Mesodermal cell (in vitro differentiated cells): ENCODE data around the gene VAMP5.
A peak's percentile ranks its signal among the peaks of the same experiment; 100 is the strongest.
"Not testable (repeated sequence)": the region's sequence is repeated elsewhere in the genome, so short reads cannot be mapped to it uniquely, and the experiment has no call there.

Experiments used
- H3K27ac ChIP-seq: 2 replicates; pipeline ENCODE4 v1.7.0; 2013; ENCODE audit warnings: mild to moderate bottlenecking, low read depth, low read length, moderate library complexity; ENCODE audit not compliant: severe bottlenecking
- H3K36me3 ChIP-seq: 2 replicates; pipeline ENCODE4 v1.7.1; 2013; ENCODE audit warnings: mild to moderate bottlenecking, low read length, moderate library complexity; ENCODE audit not compliant: control insufficient read depth, insufficient read depth
- H3K4me1 ChIP-seq: one replicate; pipeline ENCODE4 v1.7.1; 2013; ENCODE audit warnings: mild to moderate bottlenecking, low read length; ENCODE audit not compliant: insufficient read depth, control insufficient read depth, poor library complexity, severe bottlenecking
- H3K4me3 ChIP-seq: 2 replicates; pipeline ENCODE4 v1.7.0; 2013; ENCODE audit warnings: low read length, control low read depth, mild to moderate bottlenecking; ENCODE audit not compliant: insufficient read depth, poor library complexity, severe bottlenecking; ENCODE audit errors: extremely low read depth
- H3K9me3 ChIP-seq: 2 replicates; pipeline ENCODE4 v1.7.1; 2013; ENCODE audit warnings: mild to moderate bottlenecking, low read length, moderate library complexity; ENCODE audit not compliant: control insufficient read depth
- WGBS, 2 experiments: methylation state at CpG; one replicate each; pipeline ENCODE4 v1.1.5; 2013; ENCODE audit warnings: missing lambda C conversion rate in 2 of 2; ENCODE audit not compliant: insufficient coverage in 2 of 2; 5-methylcytosine and 5-hydroxymethylcytosine counted together

The VAMP5 gene

DNA sequence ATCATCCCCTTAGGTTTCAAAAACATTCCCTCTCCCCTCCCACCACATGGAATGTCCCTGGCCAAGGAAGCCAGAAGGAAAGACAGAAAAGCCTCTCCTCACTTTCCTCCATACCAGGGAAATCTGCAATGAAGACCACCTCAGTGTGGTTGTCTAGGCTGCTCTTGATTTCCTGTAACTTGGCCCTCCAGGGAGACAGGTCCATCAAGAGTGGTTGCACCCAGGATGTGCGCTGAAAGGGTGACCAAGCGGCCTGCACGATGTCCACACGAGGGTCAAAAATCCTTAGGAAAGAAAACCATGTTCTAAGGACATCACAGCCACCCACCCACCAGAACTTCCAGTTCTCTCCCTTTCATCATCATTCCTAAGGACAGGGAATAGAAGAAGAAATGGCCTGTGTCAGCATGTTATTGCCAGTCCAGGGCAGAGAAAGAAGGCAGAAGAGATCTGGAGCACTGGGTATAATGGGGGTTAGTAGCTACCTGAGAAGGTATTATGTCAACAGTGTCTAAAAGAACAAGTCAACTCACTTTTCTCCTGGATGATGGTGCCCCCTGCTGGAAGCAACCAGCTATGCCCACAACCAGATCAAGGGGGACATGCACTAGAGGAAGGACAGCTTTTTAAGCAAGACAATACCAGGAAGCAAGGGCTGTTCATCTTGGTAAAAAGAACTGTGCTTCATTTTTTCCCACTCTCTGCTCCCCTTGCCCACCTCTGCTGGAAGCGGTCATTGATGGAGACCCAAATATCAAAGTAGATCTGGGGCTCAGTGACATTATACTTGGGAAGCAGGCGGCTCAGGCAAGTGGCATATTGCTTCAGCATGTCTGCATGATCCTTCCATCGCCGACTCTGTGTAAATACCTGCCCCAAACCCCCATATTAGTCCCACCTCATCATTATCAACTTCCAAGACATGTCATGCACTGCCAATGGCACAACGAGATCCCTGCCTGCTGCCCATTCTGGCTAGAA lies 32.2 kb upstream of the VAMP5 start:
- H3K9me3 ChIP-seq: no peaks in the 10 kb centered on the region
- H3K36me3 ChIP-seq: peaks cover 91% of the 10 kb centered on the region
- 79 to 88% methylated on average over 3 to 6 of the region's 9 CpGs for WGBS, 2 experiments
- no peak overlapping the region for H3K27ac ChIP-seq
- peaks cover 18% of the 10 kb centered on the region for H3K4me1 ChIP-seq
- H3K4me3 ChIP-seq: no peak overlapping the region

DNA sequence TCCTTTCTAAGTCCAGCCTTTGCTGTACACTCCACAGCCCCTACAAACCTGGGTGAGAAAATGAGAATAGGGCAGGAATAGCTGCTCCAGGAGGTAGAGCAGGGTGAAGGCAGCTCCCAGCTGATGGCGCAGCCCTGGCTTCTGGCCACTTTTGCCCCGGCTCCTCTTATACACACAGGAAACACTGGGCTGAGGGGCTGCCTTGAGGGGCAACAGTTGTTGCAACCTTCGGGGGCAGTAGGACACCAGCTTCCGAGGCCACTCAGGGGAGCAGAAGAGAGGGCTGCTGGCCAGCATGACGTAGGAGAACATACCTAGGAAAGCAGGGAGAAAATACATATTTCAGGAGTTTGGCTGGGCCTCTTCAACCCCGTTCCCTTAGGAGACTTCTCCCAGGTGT lies 31.0 kb upstream of the VAMP5 start:
- no peak overlapping the region for H3K4me3 ChIP-seq
- peaks cover 18% of the 10 kb centered on the region for H3K4me1 ChIP-seq
- no peaks in the 10 kb centered on the region for H3K9me3 ChIP-seq
- WGBS, 2 experiments: 83 to 88% methylated on average over 4 to 6 of the region's 6 CpGs
- no peak overlapping the region for H3K27ac ChIP-seq
- peaks cover 89% of the 10 kb centered on the region for H3K36me3 ChIP-seq

DNA sequence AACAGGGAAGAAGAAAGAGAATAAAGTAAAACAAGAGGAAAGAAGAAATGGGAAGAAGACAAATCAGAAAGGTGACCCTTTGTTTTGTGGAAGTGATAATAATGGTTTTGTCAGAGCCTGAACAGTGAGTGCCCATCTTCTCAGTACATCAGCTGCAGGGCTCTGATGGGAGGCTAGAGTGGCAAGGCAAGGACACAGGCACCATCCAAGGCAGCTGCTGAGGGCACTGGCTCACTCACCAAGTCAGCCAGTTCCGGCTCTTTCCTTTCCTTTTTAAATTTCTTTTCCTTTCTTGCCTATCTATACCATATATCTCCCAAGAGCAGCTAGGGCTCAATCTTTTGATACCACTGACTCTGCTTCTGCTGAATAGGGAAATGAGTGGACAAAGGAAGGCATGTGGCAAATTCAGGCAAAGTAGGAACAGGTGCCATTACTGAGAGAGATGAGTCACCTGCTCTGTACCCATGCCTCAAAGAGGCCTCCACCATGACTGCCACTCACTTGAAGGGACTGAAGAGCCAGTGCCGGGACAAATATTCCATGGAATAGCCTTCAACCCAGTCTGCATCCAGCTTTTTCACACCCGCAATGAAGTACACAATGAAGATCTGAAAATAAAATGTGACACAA lies 29.1 kb upstream of the VAMP5 start:
- Histone ChIP-seq H3K27ac (no peak overlapping the region), H3K4me3 (no peak overlapping the region), H3K36me3 (peaks cover 90% of the 10 kb centered on the region), H3K9me3 (no peaks in the 10 kb centered on the region), H3K4me1 (peaks cover 9% of the 10 kb centered on the region)
- 100% methylated on average over 1 of the region's 3 CpGs; no CpG with 5 or more reads in 1 of the 2 experiments for WGBS, 2 experiments

DNA sequence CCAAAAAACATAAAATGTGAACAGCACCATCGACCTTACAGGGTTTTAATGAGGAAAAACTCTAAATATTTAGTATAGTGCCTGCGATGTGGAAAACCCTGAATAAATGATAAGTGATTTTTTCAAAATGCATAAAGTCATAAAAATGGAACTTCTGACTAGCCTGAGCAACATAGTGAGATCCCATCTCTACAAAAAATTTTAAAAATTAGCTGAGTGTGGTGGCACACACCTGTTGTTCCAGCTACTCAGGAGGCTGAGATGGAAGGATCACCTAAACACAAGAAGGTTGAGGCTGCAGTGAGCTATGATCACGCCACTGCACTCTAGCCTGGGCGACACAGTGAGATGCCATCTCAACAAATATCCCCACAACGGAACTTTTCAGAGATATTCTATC lies 27.1 kb upstream of the VAMP5 start:
- peaks cover 11% of the 10 kb centered on the region for H3K4me1 ChIP-seq
- 90 to 100% methylated on average over 2 to 3 of the region's 5 CpGs for WGBS, 2 experiments
- no peak overlapping the region for H3K27ac ChIP-seq
- no peaks in the 10 kb centered on the region for H3K9me3 ChIP-seq
- H3K36me3 ChIP-seq: peaks cover 70% of the 10 kb centered on the region
- H3K4me3 ChIP-seq: no peak overlapping the region

DNA sequence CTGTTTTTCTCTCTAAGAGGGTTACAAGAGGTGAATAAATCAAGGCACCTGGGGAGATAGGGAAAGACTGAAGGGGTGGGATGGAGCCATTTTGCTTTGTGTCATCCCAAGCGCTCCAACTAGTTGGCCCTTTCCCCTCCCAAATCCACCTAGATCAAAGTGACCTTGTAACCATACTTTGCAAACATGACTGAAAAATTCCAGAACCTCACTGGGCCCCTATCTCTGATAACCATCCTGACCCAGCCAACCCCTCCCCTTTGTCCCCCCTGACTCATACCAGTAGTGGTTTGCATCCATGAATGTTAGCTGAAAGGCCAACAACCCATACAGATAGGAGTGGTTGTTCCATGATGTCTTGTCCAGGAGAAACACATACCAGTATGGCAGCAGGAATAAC lies 26.1 kb upstream of the VAMP5 start:
- Histone ChIP-seq H3K27ac (no peak overlapping the region), H3K36me3 (peaks cover 60% of the 10 kb centered on the region), H3K4me3 (no peak overlapping the region), H3K4me1 (peaks cover 11% of the 10 kb centered on the region), H3K9me3 (no peaks in the 10 kb centered on the region)
- 100% methylated on average over 1 of the region's 1 CpG; no CpG with 5 or more reads in 1 of the 2 experiments for WGBS, 2 experiments

DNA sequence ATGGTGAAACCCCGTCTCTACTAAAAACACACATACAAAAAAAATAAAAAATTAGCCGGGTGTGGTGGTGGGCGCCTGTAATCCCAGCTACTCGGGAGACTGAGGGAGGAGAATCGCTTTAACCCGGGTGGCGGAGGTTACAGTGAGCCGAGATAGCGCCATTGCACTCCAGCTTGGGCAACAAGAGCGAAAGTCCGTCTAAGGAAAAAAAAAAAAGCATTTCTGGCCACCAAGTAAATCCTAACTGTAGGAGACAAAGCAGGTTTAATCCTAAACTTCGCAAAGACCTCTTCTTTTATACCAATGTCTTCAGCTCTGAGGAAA lies 23.9 kb upstream of the VAMP5 start:
- 82 to 86% methylated on average over 11 of the region's 12 CpGs for WGBS, 2 experiments
- H3K27ac ChIP-seq, H3K9me3 ChIP-seq: not testable (repeated sequence)
- H3K36me3 ChIP-seq: peaks cover 39% of the 10 kb centered on the region
- H3K4me3 ChIP-seq: peak overlapping the region; percentile 73
- H3K4me1 ChIP-seq: peaks cover 11% of the 10 kb centered on the region

DNA sequence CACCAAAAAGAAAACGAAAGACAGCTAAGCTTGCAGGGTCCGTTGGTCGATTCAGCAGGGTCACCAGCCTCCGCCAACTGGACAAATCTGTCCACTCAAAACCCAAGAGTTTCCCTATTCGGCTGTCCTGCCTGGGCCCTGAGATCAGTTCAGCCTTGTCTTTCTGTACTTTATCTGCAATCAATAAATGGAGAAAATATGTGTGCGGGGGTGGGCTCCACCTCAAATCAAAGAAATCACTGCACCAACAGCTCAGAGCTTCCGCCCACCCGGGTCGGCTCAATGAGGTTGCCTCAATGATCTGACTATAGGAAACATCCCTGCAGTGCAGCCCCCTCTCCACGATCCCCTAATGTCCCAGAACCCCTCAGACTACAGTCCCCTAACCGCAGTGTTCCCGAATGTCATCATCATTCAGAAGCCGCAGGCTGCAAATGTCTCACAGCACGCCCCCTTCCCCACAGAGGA lies 23.4 kb upstream of the VAMP5 start:
- peak overlapping the region; percentile 73 for H3K4me3 ChIP-seq
- H3K27ac ChIP-seq: no peak overlapping the region
- peaks cover 34% of the 10 kb centered on the region for H3K36me3 ChIP-seq
- H3K4me1 ChIP-seq: peaks cover 11% of the 10 kb centered on the region
- no peaks in the 10 kb centered on the region for H3K9me3 ChIP-seq
- 0 to 7% methylated on average over 4 to 9 of the region's 14 CpGs for WGBS, 2 experiments

DNA sequence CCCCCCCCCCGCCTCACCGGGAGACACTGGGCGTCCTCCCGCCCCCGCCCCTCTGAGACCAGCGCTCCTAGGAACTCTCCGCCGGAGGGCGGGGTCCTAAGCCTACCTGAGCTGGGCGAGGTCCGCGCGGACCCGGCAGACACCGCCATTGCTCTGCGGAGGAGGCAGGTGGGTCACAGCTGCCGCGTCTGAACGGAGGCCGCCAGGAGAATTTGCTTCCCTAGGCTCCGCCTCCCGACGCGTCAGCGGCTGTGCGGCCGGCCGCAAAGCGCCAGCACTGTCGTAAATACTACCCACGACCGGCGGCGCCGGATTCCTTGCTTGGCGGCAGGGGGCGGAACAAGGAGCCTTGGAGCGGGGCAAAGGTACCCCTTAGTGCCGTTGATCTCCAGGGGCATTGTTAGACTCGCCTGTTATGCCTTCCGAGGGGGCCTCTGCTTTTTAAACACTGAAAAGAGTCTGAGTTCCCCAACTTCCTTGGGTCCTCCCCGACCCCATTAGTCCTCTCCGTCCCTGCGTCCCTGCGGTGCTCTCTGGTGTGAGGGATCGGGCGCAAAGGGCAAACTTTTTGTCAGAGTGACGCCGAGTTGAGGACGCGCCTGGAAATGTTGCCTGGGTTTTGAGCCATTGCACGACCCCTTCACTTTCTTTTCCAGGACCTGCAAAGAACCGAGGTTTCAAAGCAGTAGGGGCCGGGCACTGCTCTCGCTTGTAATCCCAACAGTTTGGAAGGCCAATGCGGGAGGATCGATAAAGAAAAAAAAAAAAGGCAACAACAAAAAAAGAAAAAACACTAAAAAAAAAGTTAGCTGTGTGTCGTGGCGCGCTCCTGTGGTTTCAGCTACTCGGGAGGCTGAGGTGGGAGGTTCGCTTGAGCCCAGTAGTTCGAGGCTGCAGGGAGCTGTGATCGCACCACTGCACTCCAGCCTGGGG lies 22.7 kb upstream of the VAMP5 start, which contains the start of gene GGCX:
Gene GGCX (minus strand): TSS at position 214 of the 933 bp plus-strand sequence. CDS start 65 bp downstream, at position 149.
- 6 to 8% methylated on average over 45 to 48 of the region's 64 CpGs for WGBS, 2 experiments
- Histone ChIP-seq H3K4me1 (peaks cover 11% of the 10 kb centered on the region), H3K4me3 (peak within 1 kb of the TSS; percentile 73)

DNA sequence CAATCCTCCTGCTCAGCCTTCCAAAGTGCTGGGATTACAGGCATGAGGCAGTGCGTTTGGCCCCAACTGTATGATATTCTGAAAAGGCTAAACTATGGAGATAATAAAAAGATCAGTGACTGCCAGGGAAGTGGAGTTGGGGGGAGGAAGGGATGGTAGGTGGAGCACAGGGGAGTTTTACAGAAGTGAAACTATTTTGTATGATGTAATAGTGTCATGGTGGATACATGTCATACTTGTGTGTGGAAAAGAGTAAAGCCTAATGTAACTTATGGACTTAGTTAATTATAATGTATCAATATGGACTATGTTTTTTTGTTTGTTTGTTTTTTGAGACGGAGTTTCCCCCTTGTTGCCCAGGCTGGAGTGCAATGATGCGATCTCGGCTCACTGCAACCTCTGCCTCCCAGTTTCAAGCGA lies 20.1 kb upstream of the VAMP5 start:
- Histone ChIP-seq H3K27ac (no peak overlapping the region), H3K4me3 (no peak overlapping the region), H3K36me3 (peaks cover 8% of the 10 kb centered on the region), H3K9me3 (no peaks in the 10 kb centered on the region), H3K4me1 (peaks cover 11% of the 10 kb centered on the region)
- 82 to 96% methylated on average over 4 to 5 of the region's 5 CpGs for WGBS, 2 experiments

More for the DNA sequence above, 22.7 kb upstream of the VAMP5 start, which contains the start of gene GGCX:
- peak within 1 kb of the TSS; percentile 83 for H3K27ac ChIP-seq
- H3K36me3 ChIP-seq: peaks cover 31% of the 10 kb centered on the region
- H3K9me3 ChIP-seq: no peaks in the 10 kb centered on the region

DNA sequence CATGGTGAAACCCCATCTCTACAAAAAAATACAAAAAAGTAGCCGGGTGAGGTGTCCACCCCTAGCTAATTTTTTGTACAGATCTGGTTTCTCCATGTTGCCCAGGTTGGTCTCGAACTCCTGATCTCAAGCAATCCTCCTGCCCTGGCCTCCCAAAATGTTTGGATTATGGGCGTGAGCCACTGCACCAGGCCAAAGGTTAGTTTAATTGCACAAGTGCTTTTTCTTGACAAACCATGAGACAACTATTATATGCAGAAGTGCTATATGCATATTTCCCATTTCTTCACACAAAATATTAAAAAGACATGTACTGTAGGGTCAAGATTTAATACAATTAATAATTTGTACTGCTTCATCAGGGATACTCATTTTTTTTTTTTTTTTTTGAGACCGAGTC lies 18.0 kb upstream of the VAMP5 start:
- 86 to 94% methylated on average over 3 of the region's 4 CpGs for WGBS, 2 experiments

More for the DNA sequence above, 18.0 kb upstream of the VAMP5 start:
- H3K9me3 ChIP-seq: no peaks in the 10 kb centered on the region
- H3K27ac ChIP-seq: no peak overlapping the region
- H3K36me3 ChIP-seq: no peaks in the 10 kb centered on the region
- H3K4me3 ChIP-seq: no peak overlapping the region
- H3K4me1 ChIP-seq: no peaks in the 10 kb centered on the region
